ENCODE results near the gene ABCA2. TPM values are rescaled to one million over a fixed set of nuclear protein-coding genes. Genes with fewer than 3 reads are reported as not detected.

ABCA2 gene
- total and polyA plus RNA-seq, 9 of the 15 experiments (the other 6 are each of a cell fraction or from before 2014, with no cell fraction given) = 0.69 to 16.3 (median 6.1) TPM; not detected in 2

GRCh38 chr9:136978073-136978864 is 49.8 kb downstream of the ABCA2 start:
- WGBS (ENCODE audit: insufficient coverage, low coverage, missing lambda C conversion rate) = under 1% methylated on average over 31 of the region's 78 CpGs
- peak overlapping the region; percentile 82 for H3K4me2 ChIP-seq (ENCODE audit: insufficient read depth, low read length)
- ATAC-seq = peak; percentile 81
- TF ChIP-seq PURB (CRISPR knock-in tag; IDR thresholded peaks at IDR 0.05; ENCODE audit: low read depth) (no peak), MEF2D (tag; conservative IDR thresholded peaks at IDR 0.05; ENCODE audit: low read depth) (no peak), HDAC2 (IDR thresholded peaks at IDR 0.05) (no peak), U2AF1 (optimal IDR thresholded peaks at IDR 0.05; ENCODE audit: low read depth, low read length) (peak; percentile 10), BRD9 (IDR thresholded peaks at IDR 0.05; ENCODE audit: low read depth, partially characterized antibody) (no peak), ZKSCAN8 (CRISPR knock-in tag; IDR thresholded peaks at IDR 0.05) (no peak), SMC3 (conservative IDR thresholded peaks at IDR 0.05; ENCODE audit: insufficient read depth, low read depth, low read length) (no peak), SAP30 (IDR thresholded peaks at IDR 0.05; ENCODE audit: borderline replicate concordance, insufficient read depth, low read depth, low read length, poor library complexity, severe bottlenecking) (no peak), JUND (IDR thresholded peaks at IDR 0.05; ENCODE audit: borderline replicate concordance, low read depth, low read length) (no peak), JUND (tag; IDR thresholded peaks at IDR 0.05; ENCODE audit: borderline replicate concordance, low read depth, low read length) (no peak), UBTF (IDR thresholded peaks at IDR 0.05; ENCODE audit: borderline replicate concordance in 1 of 2, low read depth in 2 of 2, low read length in 2 of 2) (no peak), MAFK (IDR thresholded peaks at IDR 0.05; ENCODE audit: low read length) (no peak), CUX1 (CRISPR knock-in tag; IDR thresholded peaks at IDR 0.05) (no peak)

More at GRCh38 chr9:136978073-136978864, 49.8 kb downstream of the ABCA2 start:
- H3K36me3 ChIP-seq (ENCODE audit: control insufficient read depth, insufficient read depth, low read length) = no peaks in the 10 kb centered on the region
- POLR2A ChIA-PET = interaction anchor here (0.6 to 1.5 kb wide), 4 partner anchors 11 to 265 kb away, joined by 3 to 5 read pairs (median 4); no protein-coding TSS in a partner anchor
- H3K9me3 ChIP-seq (replicated peaks; ENCODE audit: control insufficient read depth, insufficient read depth, low read depth, low read length) = no peaks in the 10 kb centered on the region
- no peaks in the 10 kb centered on the region for H3K9me1 ChIP-seq (ENCODE audit: control insufficient read depth, insufficient read depth, low read length)
- peak; percentile 89 to 100 (median 100) for DNase-seq (ENCODE audit: extremely low read depth in 1 of 4, low spot score in 3 of 4)
- intact Hi-C loops (cut with micrococcal nuclease) (no loop called here), in situ Hi-C loops (cut with MboI) (no loop called here)
- no TSS peak for BruUV-seq (replicated peaks)
- CTCF ChIA-PET (ENCODE audit: low intra/inter-chr PET ratio) = no interaction called here
- H3K27ac ChIP-seq (ENCODE audit: extremely low read depth, low read depth, low read length) = peak overlapping the region; percentile 59; the same call in 2 of the 3 replicates
- peaks cover 9 to 96% of the 10 kb centered on the region in 2 experiments; a peak in 4 of 5 replicates for H3K4me1 ChIP-seq (replicated peaks in 1 of 2; ENCODE audit: control insufficient read depth in 2 of 2, insufficient read depth in 2 of 2, low read length in 2 of 2)
- peak overlapping the region; percentile 51 to 92; a peak in 3 of 4 replicates for H3K9ac ChIP-seq (ENCODE audit: insufficient read depth in 1 of 2, low read depth in 2 of 2, low read length in 2 of 2)
- H4K20me1 ChIP-seq (replicated peaks; ENCODE audit: control insufficient read depth, insufficient read depth, low read length) = no peaks in the 10 kb centered on the region
- H2AFZ ChIP-seq (ENCODE audit: low read depth, low read length) = peak overlapping the region; percentile 97
- no peaks in the 10 kb centered on the region for H3K79me2 ChIP-seq (ENCODE audit: control insufficient read depth, insufficient read depth, low read length)
- H3K4me3 ChIP-seq = peak overlapping the region; percentile 54
- FAIRE-seq = peak; percentile 19
- H3K27me3 ChIP-seq (ENCODE audit: control insufficient read depth in 2 of 2, insufficient read depth in 2 of 2, low read length in 2 of 2) = no peaks in the 10 kb centered on the region
